Fibroblast of the aortic adventitia (primary cell): Measurements from ENCODE around the gene RRP12. TPM values are rescaled to one million over a fixed set of nuclear protein-coding genes. Genes with fewer than 3 reads are reported as not detected.

Experiments
- DNase-seq: peaks from one replicate; pipeline ENCODE4 v3.0.0-alpha.2; 2010; ENCODE audit warnings: low read depth
- H3K4me3 ChIP-seq: 2 replicates; pipeline ENCODE4 v1.5.1; 2011; ENCODE audit warnings: low read depth, mild to moderate bottlenecking, control low read depth, low read length, moderate library complexity
- total RNA-seq: library from RNA; depleted of rRNA; stranded (reverse); fragments of >200 nt; gene quantifications from 2 replicates; pipeline ENCODE4 v1.2.3, GENCODE V29; 2012; ENCODE audit warnings: low replicate concordance
- TF ChIP-seq, protein P1 (sequence below): IDR thresholded peaks from 2 replicates; pipeline ENCODE4 v1.5.1; 2011; ENCODE audit warnings: mild to moderate bottlenecking, low read length, control low read depth, inconsistent platforms; ENCODE audit not compliant: insufficient read depth

RRP12 gene
- total RNA-seq, 1 donor: 15.9 TPM

DNA sequence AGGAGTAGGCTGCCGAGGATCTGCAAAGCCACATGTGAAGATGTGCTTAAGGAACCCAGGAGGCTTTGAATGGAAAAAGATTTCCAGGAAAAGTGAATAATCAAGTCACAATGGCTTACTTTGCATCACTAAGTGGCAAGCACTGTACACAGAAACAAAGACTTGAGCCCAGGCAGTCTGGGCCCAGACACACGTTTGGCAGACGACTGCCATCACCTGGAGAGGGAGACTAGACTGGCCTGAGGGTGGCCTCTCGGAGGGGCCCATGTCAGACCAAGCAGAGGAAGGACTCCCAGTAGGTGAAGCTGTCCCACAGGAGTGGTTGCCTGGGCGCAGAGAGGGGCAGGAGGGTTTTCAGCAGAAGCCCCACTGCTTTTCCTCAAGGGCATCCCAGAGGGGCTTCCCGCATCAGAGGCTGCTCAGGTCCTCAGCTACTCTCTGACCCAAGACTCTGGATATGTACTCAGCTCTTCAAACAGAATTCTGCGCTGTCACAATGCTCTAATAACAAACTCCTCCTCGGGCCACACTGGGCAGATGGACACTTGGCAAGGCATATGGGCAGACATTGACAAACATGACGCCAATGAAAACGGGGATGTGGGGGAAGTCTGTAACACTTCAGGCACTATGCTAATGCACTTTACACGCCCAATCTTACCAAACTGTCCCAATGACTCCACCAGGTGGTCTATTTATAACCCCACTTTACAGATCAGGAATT lies 38.7 kb downstream of the RRP12 start:
- TF ChIP-seq, protein P1, sequence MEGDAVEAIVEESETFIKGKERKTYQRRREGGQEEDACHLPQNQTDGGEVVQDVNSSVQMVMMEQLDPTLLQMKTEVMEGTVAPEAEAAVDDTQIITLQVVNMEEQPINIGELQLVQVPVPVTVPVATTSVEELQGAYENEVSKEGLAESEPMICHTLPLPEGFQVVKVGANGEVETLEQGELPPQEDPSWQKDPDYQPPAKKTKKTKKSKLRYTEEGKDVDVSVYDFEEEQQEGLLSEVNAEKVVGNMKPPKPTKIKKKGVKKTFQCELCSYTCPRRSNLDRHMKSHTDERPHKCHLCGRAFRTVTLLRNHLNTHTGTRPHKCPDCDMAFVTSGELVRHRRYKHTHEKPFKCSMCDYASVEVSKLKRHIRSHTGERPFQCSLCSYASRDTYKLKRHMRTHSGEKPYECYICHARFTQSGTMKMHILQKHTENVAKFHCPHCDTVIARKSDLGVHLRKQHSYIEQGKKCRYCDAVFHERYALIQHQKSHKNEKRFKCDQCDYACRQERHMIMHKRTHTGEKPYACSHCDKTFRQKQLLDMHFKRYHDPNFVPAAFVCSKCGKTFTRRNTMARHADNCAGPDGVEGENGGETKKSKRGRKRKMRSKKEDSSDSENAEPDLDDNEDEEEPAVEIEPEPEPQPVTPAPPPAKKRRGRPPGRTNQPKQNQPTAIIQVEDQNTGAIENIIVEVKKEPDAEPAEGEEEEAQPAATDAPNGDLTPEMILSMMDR: no peak
- no peak for DNase-seq
- H3K4me3 ChIP-seq: no peak overlapping the region

DNA sequence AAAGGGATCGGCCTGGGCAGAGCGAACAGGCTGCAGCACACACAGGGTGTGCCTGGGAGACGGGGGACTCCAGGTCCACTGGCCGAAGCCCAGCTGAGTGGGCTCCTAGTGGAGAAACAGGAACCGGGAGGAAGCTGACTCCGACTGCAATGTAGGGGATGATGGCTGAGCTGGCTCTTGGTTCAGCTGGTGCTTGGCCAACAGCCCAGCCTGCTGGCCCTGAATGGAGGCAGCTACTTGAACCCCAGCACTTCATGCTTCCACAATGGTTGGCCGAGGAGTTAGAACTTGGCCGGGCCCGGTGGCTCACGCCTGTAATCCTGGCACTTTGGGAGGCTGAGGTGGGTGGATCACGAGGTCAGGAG lies 39.6 kb downstream of the RRP12 start:
- DNase-seq: peak; percentile 4
- H3K4me3 ChIP-seq: no peak overlapping the region
- TF ChIP-seq, protein P1: no peak

DNA sequence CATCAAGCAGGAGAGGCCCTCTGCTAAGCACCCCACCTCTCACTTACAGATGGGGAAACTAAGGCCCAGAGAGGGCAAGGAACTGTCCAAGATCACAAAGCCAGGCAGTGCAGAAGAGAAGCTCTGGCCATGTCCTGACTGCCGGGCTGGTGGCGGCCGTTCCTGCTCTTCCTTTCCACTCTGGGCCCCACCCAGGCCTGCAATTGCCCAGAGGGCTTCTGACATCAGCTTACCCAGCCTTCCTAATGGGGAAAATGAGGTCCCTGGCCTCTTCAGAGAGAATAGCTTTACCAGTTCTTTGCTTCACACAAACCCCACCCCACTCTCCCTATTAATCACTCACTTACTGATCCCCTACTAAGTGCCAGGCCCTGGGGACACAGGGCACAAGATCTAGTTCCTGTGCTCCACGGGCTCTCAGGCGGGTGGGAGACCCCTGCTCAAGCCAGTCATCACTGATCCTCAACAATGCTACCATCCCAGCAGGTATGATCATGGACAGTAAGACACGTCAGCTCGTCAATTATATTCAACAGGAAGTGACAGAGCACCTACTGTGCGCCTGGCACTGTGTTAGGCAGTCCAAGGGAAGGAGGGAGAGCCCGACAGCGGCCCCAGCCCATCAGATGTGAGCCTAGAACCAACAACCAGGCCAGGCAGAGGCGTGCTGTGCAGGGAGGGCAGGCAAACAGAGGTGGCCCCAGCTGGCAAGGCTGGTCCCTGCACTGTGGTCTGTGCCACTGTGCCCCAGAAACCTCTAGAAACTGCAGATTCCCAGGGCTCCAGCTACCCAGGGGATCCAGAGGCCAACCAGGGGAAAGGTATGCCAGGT lies 40.2 kb downstream of the RRP12 start:
- TF ChIP-seq, protein P1: no peak
- no peak overlapping the region for H3K4me3 ChIP-seq
- DNase-seq: no peak

DNA sequence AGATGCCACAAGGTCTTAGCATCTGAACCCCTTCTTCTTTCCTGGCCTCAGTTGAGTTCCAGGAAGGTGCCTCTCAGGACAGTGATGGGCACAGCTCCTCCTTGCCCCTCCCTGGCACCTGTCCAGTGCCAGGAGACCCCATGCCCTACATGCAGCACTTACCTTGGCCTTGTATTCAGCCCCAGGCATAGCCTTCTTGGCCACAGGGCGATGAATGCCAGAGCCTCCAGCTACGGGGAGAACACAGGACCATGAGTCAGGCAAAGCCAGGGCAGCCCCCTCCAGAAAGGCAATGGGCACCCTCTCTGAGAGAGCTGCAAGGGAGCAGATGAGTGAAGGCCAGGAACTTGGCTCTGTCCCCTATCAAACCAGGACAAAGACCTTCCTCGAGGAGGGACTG lies 42.4 kb downstream of the RRP12 start:
- no peak for DNase-seq
- H3K4me3 ChIP-seq: no peak overlapping the region
- TF ChIP-seq, protein P1: no peak

DNA sequence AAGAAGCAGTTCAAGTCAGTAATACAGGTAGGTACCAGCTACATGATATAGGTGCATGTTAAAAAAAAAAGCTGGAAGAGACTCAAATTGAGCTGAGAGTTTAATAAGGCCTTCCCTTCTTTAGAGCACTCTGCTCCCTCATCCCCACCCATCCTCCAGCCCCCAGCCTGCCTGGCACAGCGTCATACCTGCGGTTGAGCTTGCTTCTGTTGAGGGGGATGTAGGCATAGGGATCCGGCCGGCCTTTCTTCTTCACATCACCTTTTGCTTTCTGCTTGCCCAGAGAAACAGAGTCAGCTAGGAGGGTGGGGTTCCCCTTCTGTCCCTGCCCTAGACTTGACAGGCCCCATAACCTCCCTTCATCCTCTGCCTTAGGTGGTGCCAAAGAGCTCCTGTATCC lies 42.8 kb downstream of the RRP12 start:
- no peak for DNase-seq
- TF ChIP-seq, protein P1: no peak
- no peak overlapping the region for H3K4me3 ChIP-seq

DNA sequence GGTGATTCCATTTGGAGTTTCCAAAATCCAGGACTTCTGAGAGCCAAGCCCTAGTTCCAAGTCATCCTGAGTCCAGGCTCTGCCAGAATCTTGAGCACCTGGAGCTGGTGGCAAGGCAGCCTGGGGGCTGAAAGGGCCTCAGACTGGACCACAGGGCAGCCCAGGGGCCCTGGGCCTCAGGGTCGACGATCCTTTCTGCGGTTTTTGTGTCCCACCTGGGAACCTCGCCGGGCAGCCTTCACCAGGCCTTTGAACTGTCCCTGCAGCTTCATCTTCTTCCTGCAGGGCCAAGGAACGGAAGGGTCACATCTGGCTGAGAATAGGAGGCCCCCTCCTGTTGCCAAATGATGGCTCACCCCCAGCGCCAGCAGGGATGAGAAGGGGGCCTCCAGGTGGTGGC lies 44.2 kb downstream of the RRP12 start:
- DNase-seq: no peak
- no peak overlapping the region for H3K4me3 ChIP-seq
- TF ChIP-seq, protein P1: no peak
